GM12892 (cell line): ENCODE data around the gene NEGR1.

ENCODE experiments used
- DNase-seq: peaks from one replicate; pipeline ENCODE4 v3.0.0; 2011; ENCODE audit not compliant: insufficient read length
- FAIRE-seq: peaks from 2 replicates; lab custom pipeline; 2011; peaks lifted over from hg19 to GRCh38; lab: Jason Lieb, UNC
- POLR2A ChIP-seq: IDR thresholded peaks from 2 replicates; pipeline ENCODE4 v1.6.1; 2011; ENCODE audit warnings: low read depth, low read length, control low read depth
- POLR2AphosphoS5 ChIP-seq: IDR thresholded peaks from 2 replicates; pipeline ENCODE4 v1.6.1; 2011; ENCODE audit warnings: low read depth, low read length, control low read depth
- TAF1 ChIP-seq: IDR thresholded peaks from 2 replicates; pipeline ENCODE4 v1.6.1; 2011; ENCODE audit warnings: low read depth, mild to moderate bottlenecking, control low read depth, low read length, borderline replicate concordance

NEGR1 gene

GRCh38 chr1:71533950-71534349 lies 748.4 kb downstream of the NEGR1 start:
- no peak for FAIRE-seq
- no peak for TF ChIP-seq POLR2AphosphoS5
- no peak for TF ChIP-seq POLR2A
- TF ChIP-seq TAF1, result no peak
- no peak for DNase-seq

GRCh38 chr1:71532343-71532742 lies 750.0 kb downstream of the NEGR1 start:
- no peak for FAIRE-seq
- DNase-seq, result no peak
- TF ChIP-seq TAF1 (no peak), POLR2AphosphoS5 (no peak)

GRCh38 chr1:71526824-71527223 lies 755.5 kb downstream of the NEGR1 start:
- DNase-seq, result no peak
- no peak for TF ChIP-seq POLR2AphosphoS5
- no peak for FAIRE-seq

GRCh38 chr1:71522721-71523120 lies 759.6 kb downstream of the NEGR1 start:
- DNase-seq (no peak), FAIRE-seq (no peak)
- TF ChIP-seq POLR2AphosphoS5 (no peak), POLR2A (no peak)

- no peak for FAIRE-seq
- DNase-seq, result no peak
Observed at GRCh38 chr1:71521655-71522264, 760.6 kb downstream of the NEGR1 start.

GRCh38 chr1:71511505-71511904 lies 770.8 kb downstream of the NEGR1 start:
- TF ChIP-seq POLR2AphosphoS5 (no peak), TAF1 (no peak), POLR2A (no peak)
- FAIRE-seq, result no peak
- no peak for DNase-seq

More at GRCh38 chr1:71521655-71522264, 760.6 kb downstream of the NEGR1 start:
- no peak for TF ChIP-seq POLR2A
- TF ChIP-seq POLR2AphosphoS5, result no peak
- TF ChIP-seq TAF1, result no peak

GRCh38 chr1:71510725-71511124 lies 771.6 kb downstream of the NEGR1 start:
- FAIRE-seq (no peak), DNase-seq (no peak)
- TF ChIP-seq TAF1, result no peak
- TF ChIP-seq POLR2AphosphoS5, result no peak
- no peak for TF ChIP-seq POLR2A

GRCh38 chr1:71509051-71509595 lies 773.2 kb downstream of the NEGR1 start:
- no peak for DNase-seq
- no peak for TF ChIP-seq TAF1
- no peak for TF ChIP-seq POLR2A
- TF ChIP-seq POLR2AphosphoS5, result no peak
- no peak for FAIRE-seq

- no peak for FAIRE-seq
- no peak for TF ChIP-seq POLR2A
- TF ChIP-seq TAF1, result no peak
- no peak for TF ChIP-seq POLR2AphosphoS5
- DNase-seq, result no peak
Observed at GRCh38 chr1:71502006-71502405, 780.3 kb downstream of the NEGR1 start.

GRCh38 chr1:71498542-71498941 lies 783.8 kb downstream of the NEGR1 start:
- DNase-seq, result no peak
- no peak for FAIRE-seq
- no peak for TF ChIP-seq TAF1
- no peak for TF ChIP-seq POLR2AphosphoS5
- TF ChIP-seq POLR2A, result no peak

GRCh38 chr1:71494163-71494562 lies 788.2 kb downstream of the NEGR1 start:
- DNase-seq (no peak), FAIRE-seq (no peak)
- TF ChIP-seq TAF1, result no peak
- no peak for TF ChIP-seq POLR2A
- TF ChIP-seq POLR2AphosphoS5, result no peak

GRCh38 chr1:71492298-71493041 lies 789.9 kb downstream of the NEGR1 start:
- FAIRE-seq, result no peak
- DNase-seq, result no peak
- no peak for TF ChIP-seq TAF1
- no peak for TF ChIP-seq POLR2A
- TF ChIP-seq POLR2AphosphoS5, result no peak
